ENCODE data around the gene ANKRD2.

DNA sequence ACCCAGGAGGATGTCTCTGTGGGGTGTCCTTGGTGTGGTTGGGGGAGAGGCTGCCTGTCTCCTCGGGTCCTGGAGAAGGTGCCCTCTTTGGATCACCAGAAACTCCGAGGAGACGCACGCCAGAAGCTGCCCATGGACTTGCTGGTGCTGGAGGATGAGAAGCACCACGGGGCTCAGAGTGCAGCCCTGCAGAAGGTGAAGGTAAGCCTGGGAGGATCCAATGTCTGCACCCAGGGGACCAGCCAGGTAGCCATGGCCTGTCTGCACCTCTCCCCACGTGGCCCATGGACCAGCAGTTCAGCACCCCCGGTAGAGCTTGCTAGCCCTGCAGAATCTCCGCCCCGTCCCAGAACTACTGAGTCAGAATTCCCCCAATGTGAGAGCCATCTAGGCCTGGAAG is 5.1 kb downstream of the ANKRD2 start:
- TF ChIP-seq TAF1 (IDR thresholded peaks at IDR 0.05; ENCODE audit: borderline replicate concordance, low read depth, low read length) (no peak), POLR2AphosphoS5 (IDR thresholded peaks at IDR 0.05; ENCODE audit: low read depth, low read length) (no peak), POLR2A (IDR thresholded peaks at IDR 0.05; ENCODE audit: low read depth, low read length) (no peak)

All from GM12892 (cell line).